Measurements from ENCODE around the gene SLC25A22. TPM values are rescaled to one million over a fixed set of nuclear protein-coding genes. Genes with fewer than 3 reads are reported as not detected.
A peak's percentile ranks its signal among the peaks of the same experiment; 100 is the strongest.

The SLC25A22 gene
- total and polyA plus RNA-seq, 9 of the 15 experiments (the other 6 are each of a cell fraction or from before 2014, with no cell fraction given) = 0.41 to 55.4 (median 11.4) TPM

- TF ChIP-seq RBM34 (IDR thresholded peaks at IDR 0.05; ENCODE audit: borderline replicate concordance, insufficient read depth, low read length) = no peak
- no peak for TF ChIP-seq CREBBP (IDR thresholded peaks at IDR 0.05; ENCODE audit: low read depth, low read length)
- TF ChIP-seq CBX2 (IDR thresholded peaks at IDR 0.05; ENCODE audit: insufficient read depth, low read length, poor library complexity, severe bottlenecking) = no peak
- no peak for TF ChIP-seq FIP1L1 (IDR thresholded peaks at IDR 0.05; ENCODE audit: low read depth, low read length, poor library complexity, severe bottlenecking)
- TF ChIP-seq SP1 (CRISPR knock-in tag; IDR thresholded peaks at IDR 0.05) = no peak
- no peak for TF ChIP-seq KDM2B (CRISPR knock-in tag; IDR thresholded peaks at IDR 0.05)
- no peak; the same call in 1 of the 2 replicates for TF ChIP-seq MAX (CRISPR knock-in tag; IDR thresholded peaks at IDR 0.05)
- TF ChIP-seq PATZ1 (CRISPR knock-in tag; IDR thresholded peaks at IDR 0.05; ENCODE audit: borderline replicate concordance) = no peak
- TF ChIP-seq ZNF740 (CRISPR knock-in tag; IDR thresholded peaks at IDR 0.05) = peak; percentile 64
- TF ChIP-seq ZNF740 (tag; IDR thresholded peaks at IDR 0.05) = peak in 1 of 2 experiments; percentile 88; a peak in 2 of 4 replicates
- no peak for TF ChIP-seq SAFB (IDR thresholded peaks at IDR 0.05; ENCODE audit: borderline replicate concordance, low read depth, low read length)
- TF ChIP-seq ZBTB7A (IDR thresholded peaks at IDR 0.05; ENCODE audit: borderline replicate concordance, control insufficient read depth, low read depth, low read length) = peak; percentile 36; the same call in 1 of the 2 replicates
- TF ChIP-seq PCBP1 (IDR thresholded peaks at IDR 0.05; ENCODE audit: low read depth, low read length, poor library complexity, severe bottlenecking) = peak; percentile 51
- no peak for TF ChIP-seq ZBTB33 (CRISPR knock-in tag; IDR thresholded peaks at IDR 0.05)
- no peak for TF ChIP-seq CXXC5 (CRISPR knock-in tag; IDR thresholded peaks at IDR 0.05)
- TF ChIP-seq KLF1 (tag; IDR thresholded peaks at IDR 0.05) = no peak
- TF ChIP-seq DMBX1 (CRISPR knock-in tag; IDR thresholded peaks at IDR 0.05; ENCODE audit: borderline replicate concordance) = no peak
Measured at GRCh38 chr11:795634-796564, 2.2 kb downstream of the SLC25A22 start (continued).

All from K562 (cell line).